CD4-positive, alpha-beta T cell treated with Interleukin-10 for 1 hour (primary cell): ENCODE measurements around the gene DLX5.
"Not testable (repeated sequence)": the region's sequence is repeated elsewhere in the genome, so short reads cannot be mapped to it uniquely, and the experiment has no call there.

Source experiments
- DNase-seq: peaks from one replicate; pipeline ENCODE4 v3.0.0-alpha.2; 2020

DLX5 gene

DNA sequence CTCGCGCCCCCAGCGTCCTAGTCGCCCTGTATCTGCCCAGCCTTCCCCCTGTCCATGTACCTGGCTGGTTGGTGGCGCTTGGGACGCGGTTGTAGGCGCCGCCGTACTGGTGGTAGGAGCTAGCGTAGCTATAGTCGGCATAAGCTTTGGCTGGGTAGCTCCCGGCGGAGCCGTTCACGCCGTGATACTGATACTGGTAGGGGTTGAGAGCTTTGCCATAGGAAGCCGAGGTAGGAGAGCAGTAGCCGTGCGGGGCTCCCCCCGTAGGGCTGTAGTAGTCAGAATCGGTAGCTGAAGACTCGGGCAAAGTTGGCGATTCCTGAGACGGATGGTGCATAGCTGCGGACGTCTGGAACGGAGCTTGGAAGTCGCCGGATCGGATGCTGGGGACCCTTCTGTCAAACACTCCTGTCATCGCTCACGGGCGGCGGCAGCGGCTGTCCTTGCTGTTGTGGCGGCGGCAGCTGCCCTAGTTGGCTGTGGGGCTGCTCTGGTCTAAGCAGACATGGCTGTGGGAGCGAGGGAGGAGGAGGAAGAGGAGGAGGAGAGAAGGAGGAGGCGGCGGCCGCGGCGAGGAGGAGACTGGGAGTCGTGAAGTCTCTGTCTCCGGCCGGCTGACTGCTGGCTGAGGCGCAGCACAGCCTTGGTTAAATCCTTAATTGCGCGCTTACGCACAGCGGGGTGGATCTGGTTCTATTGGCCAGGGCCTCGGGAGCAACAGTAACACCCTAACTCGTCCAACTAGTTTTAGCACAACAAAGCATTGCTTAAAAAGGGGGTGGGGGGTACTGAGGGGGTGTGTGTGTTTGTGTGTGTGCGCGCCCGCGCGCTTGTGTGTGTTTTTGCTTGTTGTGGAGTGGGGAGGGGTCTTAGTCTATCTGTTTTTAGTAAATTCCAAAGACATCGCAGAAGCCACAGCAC, at the start of gene DLX5:
Gene DLX5 (minus strand): TSS at position 623 of the 921 bp plus-strand sequence. CDS start 208 bp downstream, at position 415.
- DNase-seq = no peak

DNA sequence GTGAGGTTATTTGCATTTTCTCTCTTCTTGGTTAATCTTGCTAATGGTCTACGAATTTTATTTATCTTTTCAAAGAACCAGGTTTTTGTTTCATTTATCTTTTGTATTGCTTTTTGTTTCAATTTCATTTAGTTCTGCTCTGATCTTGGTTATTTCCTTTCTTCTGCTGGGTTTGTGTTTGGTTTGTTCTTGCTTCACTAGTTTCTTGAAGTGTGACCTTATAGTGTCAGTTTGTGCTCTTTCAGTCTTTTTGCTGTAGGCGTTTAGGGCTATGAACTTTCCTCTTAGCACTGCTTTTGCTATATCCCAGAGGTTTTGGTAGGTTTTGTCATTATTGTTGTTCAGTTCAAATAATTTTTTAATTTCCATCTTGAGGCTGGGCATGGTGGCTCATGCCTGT, 47.4 kb upstream of the DLX5 start:
- not testable (repeated sequence) for DNase-seq

DNA sequence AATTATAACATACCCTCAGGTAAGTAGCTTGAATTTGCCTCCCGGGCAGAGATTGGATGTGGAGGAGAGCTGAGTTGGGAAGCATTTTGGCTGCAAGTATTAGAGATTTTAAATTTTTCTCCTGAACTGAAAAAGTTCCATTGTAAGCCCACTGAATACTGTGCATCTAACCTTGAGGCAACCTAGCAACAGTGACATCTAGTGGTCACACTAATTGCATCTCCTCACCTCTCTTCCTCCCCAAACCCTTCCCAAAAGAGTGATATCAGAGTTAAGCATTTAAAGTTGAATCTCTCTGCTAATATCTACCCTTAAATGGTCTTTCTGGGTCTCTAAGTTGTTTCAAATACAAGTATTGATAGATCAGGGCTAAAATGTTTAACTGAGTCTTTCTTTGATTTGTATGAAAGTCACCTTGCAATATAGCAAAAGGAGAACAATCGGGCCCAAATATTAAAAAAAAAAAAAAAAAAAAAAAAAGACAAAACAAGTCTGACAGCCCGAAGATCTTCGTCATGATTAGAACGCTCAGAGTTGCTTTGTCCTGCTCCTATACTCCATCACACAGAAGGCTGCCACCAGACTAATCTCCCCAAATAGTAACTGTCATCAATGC, 40.4 kb upstream of the DLX5 start:
- peak; percentile 45 for DNase-seq

DNA sequence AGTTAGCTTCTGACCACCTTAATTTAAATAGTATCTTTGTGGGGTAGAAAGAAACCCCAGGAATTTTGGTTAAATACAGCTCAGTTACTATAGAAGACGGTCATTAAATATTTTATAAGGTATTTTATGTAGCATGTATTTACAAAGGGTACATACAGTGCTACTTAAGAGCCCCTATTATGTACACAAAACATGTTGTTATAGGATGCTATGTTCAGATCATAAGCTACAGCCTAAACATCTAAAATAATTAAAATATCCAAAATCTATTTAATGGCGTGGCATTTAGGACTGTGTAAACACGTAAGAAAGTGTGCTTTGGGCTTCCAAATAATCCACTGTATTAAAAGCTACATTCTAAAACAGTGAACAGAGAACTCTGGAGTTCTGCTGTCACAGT, 39.4 kb upstream of the DLX5 start:
- DNase-seq = no peak

DNA sequence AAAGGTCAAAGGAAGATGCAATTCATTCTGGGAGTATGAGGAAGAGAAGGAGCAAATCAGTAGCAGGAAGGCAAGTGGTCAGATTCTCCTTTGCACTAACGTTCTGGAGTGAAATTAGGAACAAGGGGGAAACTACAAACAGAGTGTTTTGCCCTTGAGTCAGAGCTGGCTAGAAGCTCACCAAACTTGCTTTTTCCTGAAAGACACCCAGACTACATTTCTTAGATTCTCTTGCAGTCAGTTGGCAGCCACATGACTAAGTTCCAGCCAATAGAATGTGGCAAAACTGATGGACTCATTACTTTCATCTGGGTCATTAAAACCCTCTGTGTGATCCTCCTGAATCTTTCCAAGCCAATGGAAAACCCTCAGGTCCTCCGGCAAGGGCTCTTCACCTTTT, 18.6 kb upstream of the DLX5 start:
- DNase-seq = no peak

DNA sequence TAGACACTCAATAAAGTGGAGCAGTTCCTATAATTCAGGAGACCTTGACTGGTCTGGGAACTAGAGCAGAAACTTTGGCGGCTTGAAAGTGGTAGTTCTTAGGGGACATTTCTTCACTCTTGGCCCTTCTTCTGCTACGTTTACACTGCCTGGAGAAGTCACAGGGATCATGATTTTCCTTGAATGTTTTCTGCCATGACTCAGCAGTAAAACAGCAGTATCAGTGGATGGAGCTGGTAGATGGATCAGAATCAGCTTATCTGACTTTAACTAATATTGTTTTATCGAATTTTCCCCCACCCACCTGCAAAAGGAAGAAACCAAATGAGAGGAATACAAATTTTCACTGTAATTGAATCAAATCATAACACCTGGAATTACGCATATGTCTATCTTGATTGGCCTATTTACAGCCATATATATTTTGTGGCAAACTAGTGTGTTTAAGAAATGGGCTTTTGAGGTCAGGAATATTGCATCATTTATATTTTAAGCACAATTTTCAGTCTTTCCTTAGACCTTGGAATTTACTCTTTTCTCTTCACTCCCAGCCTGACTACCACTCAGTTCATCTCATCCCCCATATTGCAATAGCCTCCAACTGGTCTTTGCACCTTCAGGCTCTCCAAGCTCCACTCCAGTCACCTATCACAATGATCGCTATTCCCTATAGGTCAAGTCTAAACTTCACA, 14.9 kb upstream of the DLX5 start:
- no peak for DNase-seq

DNA sequence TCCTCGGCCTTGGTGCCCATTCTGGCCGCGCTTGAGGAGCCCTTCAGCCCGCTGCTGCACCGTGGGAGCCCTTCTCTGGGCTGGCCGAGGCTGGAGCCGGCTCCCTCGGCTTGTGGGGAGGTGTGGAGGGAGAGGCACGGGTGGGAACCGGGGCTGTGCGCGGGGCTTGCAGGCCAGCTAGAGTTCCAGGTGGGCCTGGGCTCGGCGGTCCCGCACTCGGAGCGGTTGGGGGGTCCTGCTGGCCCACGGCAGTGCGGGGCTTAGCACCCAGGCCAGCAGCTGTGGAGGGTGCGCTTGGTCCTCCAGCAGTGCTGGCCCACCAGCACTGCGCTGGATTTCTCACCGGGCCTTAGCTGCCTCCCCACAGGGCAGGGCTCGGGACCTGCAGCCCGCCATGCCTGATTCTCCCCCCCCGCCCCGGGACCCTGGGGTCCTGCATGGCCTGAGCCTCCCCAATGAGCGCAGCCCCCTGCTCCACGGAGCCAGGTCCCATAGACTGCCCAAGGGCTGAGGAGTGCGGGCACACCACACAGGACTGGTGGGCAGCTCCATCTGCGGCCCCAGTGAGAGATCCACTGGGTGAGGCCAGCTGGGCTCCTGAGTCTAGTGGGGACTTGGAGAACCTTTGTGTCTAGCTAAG, 9.7 kb upstream of the DLX5 start:
- DNase-seq = not testable (repeated sequence)

DNA sequence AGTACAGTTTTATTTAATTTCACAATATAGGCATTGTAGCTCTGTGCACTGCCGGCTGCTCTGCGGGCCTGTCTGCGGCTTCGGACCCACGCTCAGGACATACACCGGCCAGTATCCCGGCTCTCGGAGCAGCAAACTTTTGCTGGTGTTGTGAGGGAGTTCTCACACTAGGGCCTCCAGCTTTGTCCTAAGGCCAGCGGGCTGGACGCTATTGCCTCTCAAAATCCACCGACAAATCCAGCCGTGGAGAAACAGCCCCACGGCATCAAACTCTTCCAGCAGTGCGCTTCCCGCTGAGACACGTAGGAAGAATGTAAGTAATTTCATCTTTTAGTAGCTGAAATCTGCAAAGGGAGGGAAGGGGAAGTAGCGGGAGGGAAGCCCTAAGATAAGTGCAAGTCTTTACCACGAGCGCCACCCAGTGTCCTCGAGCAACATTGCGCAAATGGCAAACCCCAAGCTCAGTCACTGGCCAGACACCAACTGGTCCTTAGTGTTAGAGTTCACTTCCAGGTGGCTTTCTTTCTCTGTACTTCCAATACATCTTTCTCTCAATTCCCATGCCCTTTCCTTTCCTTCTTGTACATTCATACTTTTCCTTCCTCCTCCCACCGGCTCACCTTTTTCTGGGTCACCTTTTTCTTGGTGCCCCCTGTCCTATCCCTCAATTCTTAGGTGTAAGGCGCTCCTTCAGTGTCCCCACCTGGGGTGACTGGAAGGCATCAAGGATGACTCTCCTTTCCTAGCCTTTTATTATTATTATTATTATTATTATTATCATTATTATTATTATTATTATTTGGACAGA, 3.0 kb upstream of the DLX5 start:
- peak; percentile 68 for DNase-seq

DNA sequence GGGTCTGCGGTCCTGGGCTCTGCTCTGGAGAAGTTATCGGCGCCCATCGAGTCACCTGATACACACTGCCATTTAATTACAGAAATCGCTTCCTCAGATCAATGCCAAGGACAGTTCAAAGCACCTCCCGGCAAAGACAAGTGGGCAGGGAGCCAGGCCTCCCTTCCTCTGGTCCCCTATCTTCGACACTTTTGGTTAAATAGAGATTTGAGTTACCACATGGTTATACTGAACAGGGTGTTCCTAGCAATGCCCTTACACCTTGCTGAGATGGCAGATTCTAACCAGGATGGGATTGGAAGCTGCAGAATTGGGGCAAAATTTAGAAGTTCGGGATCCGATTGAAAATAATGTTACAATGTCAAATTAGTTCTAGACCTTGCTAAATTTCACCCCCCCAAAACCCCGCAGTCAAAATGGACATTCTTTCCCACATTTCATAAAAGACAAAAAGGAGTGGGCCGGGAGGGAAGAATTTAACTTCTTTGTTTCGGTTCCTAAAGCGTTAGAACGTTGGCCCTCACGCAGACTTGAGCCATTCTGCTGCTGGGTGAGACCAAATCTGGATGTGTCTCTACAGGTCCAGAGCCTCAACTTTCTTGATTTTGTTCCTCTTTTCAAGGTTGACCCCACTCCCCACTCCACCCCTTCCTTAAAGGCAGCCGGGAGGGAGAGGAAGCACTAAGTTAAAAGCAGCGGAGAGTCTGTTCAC, 2.2 kb upstream of the DLX5 start:
- no peak for DNase-seq

DNA sequence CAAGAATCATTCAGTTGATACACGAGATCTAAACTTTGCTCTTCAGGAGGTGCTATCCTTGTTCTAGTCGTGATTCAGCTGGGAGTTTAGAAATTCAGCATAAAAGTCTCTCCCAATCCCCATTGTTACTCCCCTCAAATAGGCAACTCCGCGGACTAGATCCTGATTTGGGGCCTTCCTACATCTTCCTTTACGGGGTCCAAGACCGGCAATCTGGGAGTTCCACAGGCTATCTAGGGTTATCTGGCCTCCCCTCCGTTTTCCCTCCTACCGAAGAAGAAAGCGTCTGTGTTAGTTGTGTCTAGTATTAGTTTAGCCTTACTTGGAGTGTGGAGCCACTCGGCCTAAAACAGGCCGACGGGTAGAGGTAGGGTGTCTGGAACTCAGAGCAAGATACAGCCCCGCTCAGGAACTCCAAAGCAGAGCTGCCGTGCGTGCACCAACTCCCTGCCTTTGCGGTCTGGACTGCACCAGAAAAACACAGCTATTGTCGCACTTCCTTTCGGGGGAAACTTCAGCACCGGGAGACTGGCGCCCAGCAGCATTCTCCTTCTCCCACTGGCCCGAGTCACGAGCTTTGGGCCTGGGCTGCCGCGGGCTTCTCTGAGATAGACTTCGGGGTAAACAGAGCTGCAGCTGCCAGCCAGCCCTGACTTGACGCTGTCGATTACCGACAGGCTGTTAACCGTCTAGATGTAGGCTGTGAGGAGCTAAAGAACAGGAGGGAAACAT, 1.5 kb upstream of the DLX5 start:
- no peak for DNase-seq

DNA sequence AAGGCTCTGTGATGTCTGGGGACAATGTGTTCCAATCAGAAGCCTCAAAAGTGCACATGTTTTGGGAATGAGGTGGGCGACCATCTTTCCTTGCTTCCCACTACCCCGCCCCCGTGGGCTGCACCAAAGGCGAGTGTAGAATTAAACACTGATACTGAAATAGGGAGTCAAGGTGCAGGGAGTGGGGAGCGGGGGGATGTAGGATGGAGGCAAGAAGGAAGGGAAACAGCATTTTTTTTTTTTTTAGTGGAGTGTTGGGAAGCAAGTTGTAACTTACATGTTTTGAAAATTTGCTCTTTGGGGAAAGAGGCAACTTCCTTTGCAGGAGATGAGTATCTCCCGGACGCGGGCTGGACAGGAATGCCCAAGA, 484 bp upstream of the DLX5 start:
- DNase-seq = no peak

DNA sequence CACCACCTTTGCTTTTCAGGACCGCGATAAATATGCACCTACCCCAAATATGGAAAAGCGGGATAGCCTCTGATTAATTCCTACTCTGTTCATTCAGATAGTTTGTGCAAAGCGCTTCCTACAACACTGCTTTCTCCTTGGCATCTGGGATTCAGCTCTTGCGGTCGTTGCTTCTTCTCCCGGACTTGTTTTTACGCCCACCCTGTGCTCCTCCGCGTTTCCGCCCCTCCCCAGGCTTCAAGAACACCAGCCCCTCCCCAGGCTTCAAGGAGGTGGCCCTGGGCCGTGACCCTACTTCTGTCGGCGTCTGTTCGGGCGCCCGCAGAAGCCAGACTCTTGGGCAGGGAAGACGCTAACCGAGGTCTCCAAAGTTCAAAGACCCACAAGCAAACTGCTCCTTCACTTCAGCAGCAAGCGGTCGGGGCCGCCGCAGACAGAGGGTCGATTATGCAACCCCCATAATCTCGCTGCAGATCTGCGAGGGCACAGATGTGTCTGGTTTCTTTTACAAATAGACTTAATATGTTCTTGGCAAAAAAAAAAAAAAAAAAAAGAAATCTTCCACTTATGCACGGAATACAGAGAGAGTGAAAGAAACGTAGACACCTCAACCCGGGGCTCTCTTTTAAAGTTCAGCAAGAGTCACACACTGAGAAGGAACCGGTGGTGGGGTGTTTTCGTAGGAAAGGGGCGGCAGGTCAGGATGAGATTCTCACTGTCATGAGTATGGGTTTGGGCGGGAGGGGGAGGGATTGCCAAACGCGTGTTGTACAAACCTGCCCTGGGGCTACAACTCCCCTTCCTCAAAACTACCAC, 1.9 kb downstream of the DLX5 start:
- no peak for DNase-seq

DNA sequence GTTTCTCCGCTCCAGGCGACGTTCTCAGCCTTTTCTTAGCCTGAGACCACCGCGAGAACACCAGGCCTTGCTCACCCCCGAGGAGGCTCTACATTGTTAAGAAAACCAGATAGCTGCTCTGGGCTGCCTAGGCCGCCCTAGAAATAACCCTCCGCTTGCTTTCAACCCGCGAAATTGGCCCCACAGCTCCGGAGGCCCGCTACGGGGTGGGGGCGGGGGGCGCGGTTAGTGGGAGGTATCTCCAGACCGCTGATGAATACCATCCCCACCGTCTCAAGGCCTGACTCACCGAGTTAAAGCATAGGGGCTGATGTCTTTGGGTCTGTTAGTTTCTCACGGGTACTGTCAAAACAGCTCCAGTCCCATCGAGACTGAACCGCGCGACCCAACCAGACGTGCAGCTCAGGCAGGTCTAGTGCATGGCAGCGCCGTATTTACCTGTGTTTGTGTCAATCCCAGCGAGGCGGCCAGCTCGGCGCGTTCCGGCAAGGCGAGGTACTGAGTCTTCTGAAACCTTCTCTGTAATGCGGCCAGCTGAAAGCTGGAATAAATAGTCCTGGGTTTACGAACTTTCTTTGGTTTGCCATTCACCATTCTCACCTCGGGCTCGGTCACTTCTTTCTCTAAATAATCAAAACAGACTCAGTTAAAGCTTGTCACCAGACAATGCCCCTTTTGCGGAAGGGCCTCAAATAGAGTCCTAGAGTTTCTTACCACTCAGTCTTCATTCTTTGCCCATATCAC, 2.7 kb downstream of the DLX5 start:
- no peak for DNase-seq

DNA sequence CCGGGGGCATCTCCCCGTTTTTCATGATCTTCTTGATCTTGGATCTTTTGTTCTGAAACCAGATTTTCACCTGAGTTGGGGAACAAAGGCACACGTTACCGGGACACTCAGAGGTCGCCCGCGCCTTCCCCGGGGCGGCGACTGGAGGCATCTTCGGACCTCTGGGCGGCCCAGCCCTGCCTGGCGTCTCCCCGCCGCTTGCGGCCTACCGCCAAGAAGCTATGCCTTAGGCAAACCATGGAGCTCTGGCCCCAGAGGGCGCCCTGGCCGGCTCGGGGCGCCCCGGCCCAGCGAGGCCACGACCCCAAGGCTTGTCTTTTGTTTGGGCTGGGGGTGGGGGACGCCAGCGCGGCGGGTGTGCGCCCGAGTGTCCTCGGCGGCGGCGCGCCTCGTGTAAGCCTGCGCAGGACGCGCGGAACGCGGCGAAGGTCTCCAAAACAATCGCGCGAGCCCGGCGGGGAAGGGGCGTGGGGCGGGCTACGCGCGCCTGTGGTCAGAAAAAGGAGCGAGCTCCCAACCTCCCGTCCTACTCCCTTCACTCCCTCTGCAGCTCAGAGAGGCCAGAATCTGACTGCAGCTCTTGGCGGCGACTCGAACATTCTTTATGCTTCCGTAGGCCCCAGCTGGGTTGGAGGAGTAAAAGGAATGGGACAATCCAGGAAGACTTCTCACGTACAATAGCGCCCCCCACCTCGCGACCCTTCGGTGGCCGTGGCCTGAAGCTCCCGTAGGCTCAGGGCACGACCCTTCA, 3.5 kb downstream of the DLX5 start:
- no peak for DNase-seq

DNA sequence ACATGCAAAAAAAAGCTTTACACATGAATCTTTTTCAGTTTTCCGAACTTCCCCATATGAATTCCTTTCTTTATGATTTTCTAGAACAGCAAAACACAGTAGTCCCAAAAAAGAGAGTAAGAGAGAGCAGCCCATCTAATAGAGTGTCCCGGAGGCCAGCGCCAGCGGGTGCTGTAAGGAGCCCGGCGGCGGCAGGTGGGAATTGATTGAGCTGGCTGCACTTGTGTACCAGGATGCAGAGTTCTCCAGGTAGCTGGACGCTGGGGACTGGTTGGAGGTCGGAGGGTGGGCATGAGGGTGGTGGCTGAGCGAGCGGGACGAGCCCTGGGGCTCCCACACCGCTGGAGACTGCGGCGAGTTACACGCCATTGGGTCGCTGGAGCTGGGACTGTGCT, 4.0 kb downstream of the DLX5 start:
- no peak for DNase-seq

DNA sequence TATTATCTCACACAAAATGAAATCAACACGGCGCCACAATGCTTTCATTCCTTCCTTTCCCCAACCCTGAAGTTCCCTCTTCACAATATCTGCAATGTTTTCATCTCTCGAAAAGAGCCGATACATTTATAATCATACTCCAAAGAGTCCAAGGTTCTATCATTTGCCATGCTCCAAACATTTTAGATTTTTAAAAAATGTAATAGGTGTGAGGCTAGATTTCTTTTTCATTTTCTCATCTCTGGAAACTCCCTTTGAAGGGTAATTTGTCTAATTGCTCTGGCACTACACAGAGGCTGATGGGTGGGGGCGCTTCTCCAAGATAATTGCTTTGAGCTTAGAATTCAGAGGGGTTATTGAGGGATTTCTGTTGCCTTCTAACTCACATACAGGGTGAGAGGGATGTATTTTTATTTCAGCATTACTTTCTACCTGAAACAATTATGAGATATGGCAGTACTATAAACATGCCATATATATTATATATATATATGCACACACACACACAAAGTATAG, 4.9 kb downstream of the DLX5 start:
- DNase-seq = no peak

DNA sequence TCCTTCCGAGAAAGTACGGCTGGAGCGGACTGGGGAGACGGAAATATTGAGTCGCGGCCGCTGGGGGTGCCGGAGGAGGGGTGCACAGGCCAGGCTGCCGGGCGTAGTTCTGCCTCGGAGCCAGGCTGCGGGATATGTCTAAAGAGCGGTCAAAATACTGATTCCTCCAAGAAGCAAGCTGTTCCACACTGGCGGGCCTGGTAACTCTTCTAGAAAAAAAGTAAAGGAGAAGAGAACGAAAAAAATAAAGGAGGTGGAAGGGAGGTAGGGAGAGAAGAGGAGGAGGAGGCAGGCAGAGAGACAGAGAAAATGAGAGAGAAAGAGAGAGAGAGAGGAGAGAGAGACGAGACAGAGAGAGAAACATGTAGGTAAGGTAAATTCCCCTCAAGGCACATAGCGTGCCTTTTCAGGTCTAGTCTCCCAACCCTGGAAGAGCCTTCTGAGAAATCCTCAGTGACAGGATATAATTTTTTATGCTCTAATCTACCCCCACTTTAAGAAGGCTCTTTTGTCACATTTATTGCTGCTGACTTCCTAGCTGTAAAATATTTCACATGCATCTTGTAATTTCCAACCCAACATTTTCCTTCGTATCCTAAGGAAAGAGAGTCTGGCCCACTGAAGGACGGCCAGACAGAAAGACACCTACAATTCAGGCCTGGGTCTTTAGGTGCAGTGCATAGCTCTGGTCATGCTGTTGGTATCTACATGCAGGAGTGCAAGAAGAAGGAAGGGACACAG, 5.7 kb downstream of the DLX5 start:
- DNase-seq = no peak

DNA sequence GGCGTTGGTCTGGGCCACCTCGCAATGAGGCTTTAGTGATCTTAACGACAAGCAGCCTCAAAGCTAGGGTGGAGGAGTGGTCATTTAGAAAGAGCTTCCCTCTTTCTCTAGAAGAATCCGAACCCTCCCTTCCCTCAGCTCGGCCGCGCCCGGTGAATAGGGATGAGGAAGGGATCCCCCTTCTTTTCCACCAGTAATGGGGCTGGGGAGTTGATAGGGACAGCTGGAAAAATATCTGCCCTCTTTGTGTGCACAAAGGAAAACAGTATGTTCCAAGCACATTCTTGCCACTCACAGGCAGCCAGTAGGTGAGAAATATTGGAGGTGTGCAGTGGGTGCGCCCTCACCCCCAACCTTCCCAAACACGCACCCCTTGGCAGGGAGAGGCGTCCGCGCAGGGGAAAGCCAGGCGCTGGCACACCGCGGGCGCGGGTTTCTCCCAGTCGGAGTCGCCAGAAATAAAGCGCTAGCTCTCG, 6.5 kb downstream of the DLX5 start:
- DNase-seq = no peak
